NCI-H2081 treated with DMSO at 0.1 percent for 48 hours (cell line): Measurements from ENCODE around the gene SFXN1.

Experiments used
- DNase-seq: peaks from one replicate; lab custom pipeline; 2025; lab: John Stamatoyannopoulos, UW

SFXN1 gene

GRCh38 chr5:175465282-175465681 lies 13.1 kb upstream of the SFXN1 start:
- no peak for DNase-seq

GRCh38 chr5:175466700-175467318 lies 11.6 kb upstream of the SFXN1 start:
- DNase-seq, result no peak

GRCh38 chr5:175467983-175468690 lies 10.2 kb upstream of the SFXN1 start:
- DNase-seq, result no peak

GRCh38 chr5:175468892-175469291 lies 9.5 kb upstream of the SFXN1 start:
- no peak for DNase-seq

GRCh38 chr5:175469916-175470315 lies 8.4 kb upstream of the SFXN1 start:
- DNase-seq, result no peak

- DNase-seq, result no peak
These were observed 7.6 kb upstream of the SFXN1 start for GRCh38 chr5:175470781-175471180.

GRCh38 chr5:175471196-175471595 lies 7.2 kb upstream of the SFXN1 start:
- DNase-seq, result no peak

- DNase-seq, result no peak
These were observed 6.7 kb upstream of the SFXN1 start for GRCh38 chr5:175471628-175472027.

GRCh38 chr5:175472378-175472777 lies 6.0 kb upstream of the SFXN1 start:
- no peak for DNase-seq

- no peak for DNase-seq
These were observed 3.1 kb upstream of the SFXN1 start for GRCh38 chr5:175475248-175475647.

- DNase-seq, result no peak
These were observed 920 bp upstream of the SFXN1 start for GRCh38 chr5:175477440-175477839.

- DNase-seq, result no peak
These were observed 364 bp upstream of the SFXN1 start for GRCh38 chr5:175478008-175478383.

GRCh38 chr5:175479125-175479881 lies 943 bp downstream of the SFXN1 start:
- no peak for DNase-seq

GRCh38 chr5:175483337-175483736 lies 5.0 kb downstream of the SFXN1 start:
- no peak for DNase-seq

GRCh38 chr5:175484322-175484721 lies 6.0 kb downstream of the SFXN1 start:
- DNase-seq, result no peak

GRCh38 chr5:175484829-175485228 lies 6.5 kb downstream of the SFXN1 start:
- no peak for DNase-seq

- DNase-seq, result no peak
These were observed 7.3 kb downstream of the SFXN1 start for GRCh38 chr5:175485631-175486030.

GRCh38 chr5:175487514-175488222 lies 9.3 kb downstream of the SFXN1 start:
- no peak for DNase-seq

GRCh38 chr5:175489693-175490443 lies 11.5 kb downstream of the SFXN1 start:
- no peak for DNase-seq

GRCh38 chr5:175491223-175491622 lies 12.9 kb downstream of the SFXN1 start:
- DNase-seq, result no peak

GRCh38 chr5:175493260-175493659 lies 14.9 kb downstream of the SFXN1 start:
- no peak for DNase-seq

GRCh38 chr5:175493726-175494125 lies 15.4 kb downstream of the SFXN1 start:
- DNase-seq, result no peak
